KOPT-K1 (cell line): ENCODE measurements around the gene SPRR5.

ENCODE experiments used
- H3K27ac ChIP-seq: fragments of 200-600 bp; sonication (generic); 2 replicates; pipeline ENCODE4 v1.5.1; 2016; ENCODE audit warnings: antibody characterized with exemption, mild to moderate bottlenecking, low read depth, low read length; ENCODE audit not compliant: poor library complexity, severe bottlenecking
- H3K36me3 ChIP-seq: fragments of 200-600 bp; sonication (generic); 2 replicates; pipeline ENCODE4 v1.5.1; 2017; ENCODE audit warnings: antibody characterized with exemption, mild to moderate bottlenecking, low read length, moderate library complexity; ENCODE audit not compliant: insufficient read depth
- H3K9me3 ChIP-seq: fragments of 200-600 bp; sonication (generic); 2 replicates; pipeline ENCODE4 v1.5.1; 2017; ENCODE audit warnings: antibody characterized with exemption, low read length, mild to moderate bottlenecking; ENCODE audit not compliant: insufficient read depth, poor library complexity, severe bottlenecking

Gene SPRR5

GRCh38 chr1:152962876-152963415 is 15.9 kb downstream of the SPRR5 start:
- no peaks in the 10 kb centered on the region for H3K9me3 ChIP-seq
- no peak overlapping the region for H3K27ac ChIP-seq
- H3K36me3 ChIP-seq = no peaks in the 10 kb centered on the region

DNA sequence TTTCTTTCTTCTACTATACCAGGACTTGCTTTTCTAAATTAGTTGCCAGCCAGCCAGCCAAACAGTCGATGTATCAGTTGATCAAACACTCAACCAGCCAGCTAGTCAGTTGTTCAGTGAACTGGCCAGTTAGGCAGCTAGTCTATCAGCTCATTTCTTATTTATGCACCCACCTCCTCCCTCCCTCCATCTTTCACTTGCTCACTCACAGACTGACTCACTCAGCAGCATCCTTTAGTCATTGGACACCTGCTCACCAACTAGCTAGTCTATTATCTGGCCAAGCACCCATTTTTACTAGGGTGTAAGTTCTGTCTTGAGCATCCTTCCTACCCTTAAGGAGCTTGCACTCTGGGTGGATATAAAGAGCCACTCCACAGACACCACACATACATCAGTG is 17.5 kb downstream of the SPRR5 start:
- Histone ChIP-seq H3K27ac (no peak overlapping the region), H3K36me3 (no peaks in the 10 kb centered on the region), H3K9me3 (no peaks in the 10 kb centered on the region)

DNA sequence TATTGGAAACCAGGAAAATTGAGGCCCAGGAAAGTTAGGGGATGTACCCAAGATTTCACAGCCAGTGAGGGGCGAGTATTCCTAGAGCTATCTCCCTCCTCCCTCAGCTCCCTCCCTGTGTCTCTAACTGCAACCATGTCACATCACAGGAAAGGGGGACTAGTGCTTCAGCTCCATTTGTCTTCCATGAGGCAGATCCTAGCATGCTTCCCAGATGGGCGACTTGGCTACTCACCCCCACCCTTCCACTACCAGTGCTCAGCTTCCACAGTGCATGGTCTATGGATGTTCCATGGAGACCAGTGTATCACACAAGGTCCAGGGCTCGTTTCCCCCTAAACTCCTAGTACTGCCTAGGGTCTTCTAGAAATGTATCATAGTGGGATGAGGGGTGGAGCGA is 18.8 kb downstream of the SPRR5 start:
- Histone ChIP-seq H3K27ac (no peak overlapping the region), H3K36me3 (no peaks in the 10 kb centered on the region), H3K9me3 (no peaks in the 10 kb centered on the region)

DNA sequence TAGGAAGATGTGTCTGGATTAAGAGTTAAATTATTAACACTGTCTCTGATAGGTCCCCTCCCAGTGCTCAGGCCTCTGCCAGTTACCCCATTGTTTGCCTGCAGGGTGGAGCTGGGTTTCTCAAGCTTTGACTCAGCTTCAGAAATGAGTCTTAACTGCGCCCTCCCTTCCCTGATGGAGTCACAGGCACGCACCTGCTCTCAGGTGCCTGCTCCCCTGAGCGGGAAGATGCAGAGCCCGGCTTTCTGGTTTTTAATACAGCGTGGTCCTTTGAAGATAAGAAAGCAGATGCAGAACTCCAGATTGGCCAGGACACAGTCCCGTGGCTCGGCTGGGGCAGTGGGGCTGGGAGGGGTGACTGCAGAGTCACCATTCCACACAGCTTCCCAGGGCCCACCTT is 20.2 kb downstream of the SPRR5 start:
- H3K9me3 ChIP-seq = no peaks in the 10 kb centered on the region
- no peak overlapping the region for H3K27ac ChIP-seq
- H3K36me3 ChIP-seq = no peaks in the 10 kb centered on the region

- H3K27ac ChIP-seq = no peak overlapping the region
- no peaks in the 10 kb centered on the region for H3K9me3 ChIP-seq
- H3K36me3 ChIP-seq = no peaks in the 10 kb centered on the region
Measured at GRCh38 chr1:152968248-152968647, 21.2 kb downstream of the SPRR5 start.

DNA sequence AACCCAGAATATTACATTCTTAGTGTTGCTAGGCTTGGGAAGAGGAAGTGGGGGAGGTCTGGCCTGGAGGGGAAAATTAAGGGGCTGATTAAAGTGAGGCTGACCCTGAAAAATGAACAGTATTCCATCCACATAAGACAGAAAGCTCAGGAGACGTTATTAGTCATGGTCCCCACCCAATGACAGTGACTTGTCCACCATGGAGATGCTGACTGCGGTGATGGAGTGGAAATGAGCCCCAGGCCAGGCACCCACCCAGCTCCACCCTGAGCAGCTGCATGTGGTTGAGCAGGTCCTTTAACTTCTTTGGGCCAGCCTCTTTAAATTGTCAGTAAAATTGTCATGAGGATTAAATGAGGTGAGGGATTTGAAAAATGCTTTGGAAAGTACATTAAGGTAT is 22.0 kb downstream of the SPRR5 start:
- Histone ChIP-seq H3K9me3 (no peaks in the 10 kb centered on the region), H3K27ac (no peak overlapping the region), H3K36me3 (no peaks in the 10 kb centered on the region)

GRCh38 chr1:152970495-152970894 is 23.5 kb downstream of the SPRR5 start, which contains the start of gene SPRR4:
SPRR4 (plus strand) TSS chr1:152970648; CDS start chr1:152971891, 1,243 bp downstream.
- no peaks in the 10 kb centered on the region for H3K36me3 ChIP-seq
- H3K9me3 ChIP-seq = no peaks in the 10 kb centered on the region
- H3K27ac ChIP-seq = no peak within 1 kb of the TSS

DNA sequence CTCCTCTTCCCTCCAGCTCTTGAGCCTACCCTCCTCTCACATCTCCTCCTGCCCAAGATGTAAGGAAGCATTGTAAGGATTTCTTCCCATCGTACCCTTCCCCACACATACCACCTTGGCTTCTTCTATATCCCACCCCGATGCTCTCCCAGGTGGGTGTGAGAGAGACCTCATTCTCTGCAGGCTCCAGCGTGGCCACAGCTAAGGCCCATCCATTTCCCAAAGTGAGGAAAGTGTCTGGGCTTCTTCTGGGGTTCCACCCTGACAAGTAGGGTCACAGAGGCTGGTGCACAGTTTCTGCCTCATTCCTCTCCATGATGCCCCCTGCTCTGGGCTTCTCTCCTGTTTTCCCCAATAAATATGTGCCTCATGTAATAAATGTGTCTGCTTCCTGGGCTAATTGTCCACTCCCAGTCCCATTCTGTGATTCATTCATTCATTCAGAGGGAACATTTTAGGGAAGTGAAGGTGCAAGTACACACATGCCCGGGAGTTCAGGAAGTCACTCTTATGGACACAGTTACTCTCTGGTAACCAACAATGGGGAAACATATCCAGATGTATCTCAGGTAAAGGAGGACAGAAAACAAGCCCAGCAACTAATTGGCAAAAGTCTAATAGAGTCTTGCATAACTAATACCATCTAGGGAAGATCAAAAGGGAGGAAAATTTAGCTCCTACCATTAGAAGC is 25.3 kb downstream of the SPRR5 start:
- H3K36me3 ChIP-seq = no peaks in the 10 kb centered on the region
- H3K9me3 ChIP-seq = no peaks in the 10 kb centered on the region
- no peak overlapping the region for H3K27ac ChIP-seq

- Histone ChIP-seq H3K27ac (no peak overlapping the region), H3K36me3 (no peaks in the 10 kb centered on the region), H3K9me3 (no peaks in the 10 kb centered on the region)
Measured at GRCh38 chr1:152976688-152977087, 29.7 kb downstream of the SPRR5 start.

DNA sequence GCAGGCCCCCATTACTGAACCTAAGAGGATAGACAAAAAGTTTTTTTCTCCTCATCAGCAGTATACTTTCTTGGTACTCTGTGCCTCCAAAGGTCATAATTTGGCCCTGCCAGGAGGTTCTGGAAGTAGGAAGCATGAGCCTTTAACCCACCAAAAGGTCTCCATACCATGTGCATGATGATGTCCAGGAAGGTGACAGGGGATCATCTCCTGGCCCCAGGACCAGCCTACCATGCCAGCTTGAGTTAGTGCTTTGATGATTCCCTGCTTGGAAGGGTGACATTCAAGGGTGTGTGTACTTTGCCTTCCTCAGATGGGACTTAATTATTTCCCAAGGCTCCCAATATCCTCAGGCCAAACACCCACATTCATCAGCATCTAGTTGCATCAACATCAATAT is 30.6 kb downstream of the SPRR5 start:
- no peaks in the 10 kb centered on the region for H3K9me3 ChIP-seq
- H3K27ac ChIP-seq = no peak overlapping the region
- no peaks in the 10 kb centered on the region for H3K36me3 ChIP-seq

- H3K36me3 ChIP-seq = no peaks in the 10 kb centered on the region
Measured at GRCh38 chr1:152980676-152981075, 33.7 kb downstream of the SPRR5 start.

DNA sequence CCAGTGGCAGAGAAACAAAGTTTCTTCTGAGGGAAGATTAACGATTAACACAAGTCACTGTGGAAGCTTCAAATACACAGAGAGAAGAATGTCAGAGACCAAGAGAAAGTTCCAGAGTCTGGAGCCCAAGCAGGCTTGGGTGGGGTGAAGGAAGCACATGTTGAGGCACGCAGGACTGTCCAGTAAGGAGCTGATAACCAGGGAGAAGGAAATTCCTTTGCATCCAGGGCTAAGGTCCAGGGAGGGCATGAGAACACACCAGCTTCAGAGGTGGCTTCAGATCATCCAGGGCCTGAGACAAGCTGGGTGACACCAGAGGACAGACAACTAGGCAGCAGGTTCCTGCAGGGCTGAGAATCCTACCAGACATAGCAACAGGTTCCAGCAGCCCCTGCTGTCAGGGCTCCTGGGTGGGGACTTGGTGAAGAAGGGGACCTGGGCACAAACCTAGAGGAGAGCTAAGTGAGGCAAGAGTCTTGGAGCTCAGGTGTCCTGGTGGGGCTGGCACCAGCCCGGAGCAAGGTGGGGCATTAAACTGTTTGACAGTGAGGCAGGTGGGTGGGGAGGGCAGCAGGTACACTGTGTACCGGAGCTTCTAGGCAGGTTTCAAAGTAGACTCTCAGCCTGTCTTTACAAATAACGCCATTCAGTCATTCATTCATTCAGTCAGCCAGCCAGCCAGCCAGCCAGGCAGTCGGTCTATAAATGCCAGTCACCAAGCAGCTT is 34.3 kb downstream of the SPRR5 start:
- H3K36me3 ChIP-seq = no peaks in the 10 kb centered on the region
- no peaks in the 10 kb centered on the region for H3K9me3 ChIP-seq
- H3K27ac ChIP-seq = no peak overlapping the region

More at GRCh38 chr1:152980676-152981075, 33.7 kb downstream of the SPRR5 start:
- H3K27ac ChIP-seq = no peak overlapping the region
- H3K9me3 ChIP-seq = no peaks in the 10 kb centered on the region

GRCh38 chr1:152982076-152982475 is 35.1 kb downstream of the SPRR5 start:
- no peak overlapping the region for H3K27ac ChIP-seq
- H3K36me3 ChIP-seq = no peaks in the 10 kb centered on the region
- H3K9me3 ChIP-seq = no peaks in the 10 kb centered on the region

- Histone ChIP-seq H3K9me3 (no peaks in the 10 kb centered on the region), H3K27ac (no peak overlapping the region), H3K36me3 (no peaks in the 10 kb centered on the region)
Measured at GRCh38 chr1:152983234-152983633, 36.2 kb downstream of the SPRR5 start.

DNA sequence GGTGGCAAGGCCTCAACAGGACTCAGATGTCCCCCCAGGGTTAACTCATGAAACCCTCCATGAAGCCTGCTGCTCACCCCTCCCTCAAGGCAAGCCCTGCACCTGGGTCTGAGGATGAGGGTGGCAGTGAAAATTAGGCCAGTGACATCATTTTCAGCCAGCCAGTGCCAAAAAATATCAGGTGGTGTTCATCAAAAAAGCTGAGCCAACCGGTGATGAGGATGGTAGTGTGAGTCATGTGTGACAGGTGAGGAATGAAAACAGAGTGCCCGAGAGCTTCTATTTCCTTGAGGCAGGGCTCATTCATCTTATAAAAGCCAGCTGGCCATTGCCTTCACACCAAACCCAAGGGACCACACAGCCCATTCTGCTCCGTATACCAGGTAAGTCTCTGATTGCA is 36.7 kb downstream of the SPRR5 start, which contains the start of gene SPRR1A:
SPRR1A (plus strand) TSS at position 339 of the 400 bp plus-strand sequence. CDS start 1,150 bp downstream, outside the sequence.
- Histone ChIP-seq H3K9me3 (no peaks in the 10 kb centered on the region), H3K36me3 (no peaks in the 10 kb centered on the region), H3K27ac (no peak within 1 kb of the TSS)
